ENCODE data around the gene SULT1A2.
"Not testable (repeated sequence)": the region's sequence is repeated elsewhere in the genome, so short reads cannot be mapped to it uniquely, and the experiment has no call there.

Gene SULT1A2

DNA sequence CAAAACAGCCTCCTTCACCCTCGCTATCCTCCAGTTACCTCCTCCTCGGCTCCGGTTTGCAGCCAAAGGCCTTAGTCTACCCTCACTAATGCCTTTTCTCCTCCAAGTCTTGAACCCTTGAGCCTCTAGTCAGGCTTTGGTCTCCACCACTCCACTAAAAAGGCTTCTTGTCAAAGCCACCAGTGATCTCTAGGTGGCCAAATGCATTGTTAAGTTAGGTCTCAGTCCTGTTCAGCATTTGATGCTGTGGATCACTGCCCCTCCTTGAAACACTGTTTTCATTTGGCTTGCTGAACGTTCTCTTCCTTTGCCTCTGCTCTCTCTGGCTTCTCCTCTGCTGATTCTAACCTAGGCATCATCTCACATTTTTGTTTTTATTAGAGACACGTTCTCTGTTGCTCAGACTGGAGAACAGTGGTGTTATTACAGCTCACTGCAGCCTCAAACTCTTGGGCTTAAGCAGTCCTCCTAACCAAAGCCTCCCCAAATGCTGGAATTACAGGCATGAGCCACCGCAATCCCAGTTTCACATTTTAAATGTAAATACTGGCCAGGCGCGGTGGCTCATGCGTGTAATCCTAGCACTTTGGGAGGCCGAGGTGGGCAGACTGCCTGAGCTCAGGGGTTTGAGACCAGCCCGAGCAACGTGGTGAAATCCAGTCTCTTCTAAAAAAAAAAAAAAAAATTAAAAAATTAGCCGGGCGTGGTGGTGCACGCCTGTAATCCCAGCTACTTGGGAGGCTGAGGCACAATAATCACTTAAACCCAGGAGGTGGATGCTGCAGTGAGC, 42.0 kb downstream of the SULT1A2 start:
- DNase-seq (ENCODE audit: extremely low read depth, low read depth), result no peak
- TF ChIP-seq, protein P1, sequence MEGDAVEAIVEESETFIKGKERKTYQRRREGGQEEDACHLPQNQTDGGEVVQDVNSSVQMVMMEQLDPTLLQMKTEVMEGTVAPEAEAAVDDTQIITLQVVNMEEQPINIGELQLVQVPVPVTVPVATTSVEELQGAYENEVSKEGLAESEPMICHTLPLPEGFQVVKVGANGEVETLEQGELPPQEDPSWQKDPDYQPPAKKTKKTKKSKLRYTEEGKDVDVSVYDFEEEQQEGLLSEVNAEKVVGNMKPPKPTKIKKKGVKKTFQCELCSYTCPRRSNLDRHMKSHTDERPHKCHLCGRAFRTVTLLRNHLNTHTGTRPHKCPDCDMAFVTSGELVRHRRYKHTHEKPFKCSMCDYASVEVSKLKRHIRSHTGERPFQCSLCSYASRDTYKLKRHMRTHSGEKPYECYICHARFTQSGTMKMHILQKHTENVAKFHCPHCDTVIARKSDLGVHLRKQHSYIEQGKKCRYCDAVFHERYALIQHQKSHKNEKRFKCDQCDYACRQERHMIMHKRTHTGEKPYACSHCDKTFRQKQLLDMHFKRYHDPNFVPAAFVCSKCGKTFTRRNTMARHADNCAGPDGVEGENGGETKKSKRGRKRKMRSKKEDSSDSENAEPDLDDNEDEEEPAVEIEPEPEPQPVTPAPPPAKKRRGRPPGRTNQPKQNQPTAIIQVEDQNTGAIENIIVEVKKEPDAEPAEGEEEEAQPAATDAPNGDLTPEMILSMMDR (IDR thresholded peaks at IDR 0.05; ENCODE audit: low read depth, low read length, missing control alignments), result no peak
- H3K4me3 ChIP-seq (replicated peaks; ENCODE audit: low read depth, low read length), result peak overlapping the region; percentile 60

DNA sequence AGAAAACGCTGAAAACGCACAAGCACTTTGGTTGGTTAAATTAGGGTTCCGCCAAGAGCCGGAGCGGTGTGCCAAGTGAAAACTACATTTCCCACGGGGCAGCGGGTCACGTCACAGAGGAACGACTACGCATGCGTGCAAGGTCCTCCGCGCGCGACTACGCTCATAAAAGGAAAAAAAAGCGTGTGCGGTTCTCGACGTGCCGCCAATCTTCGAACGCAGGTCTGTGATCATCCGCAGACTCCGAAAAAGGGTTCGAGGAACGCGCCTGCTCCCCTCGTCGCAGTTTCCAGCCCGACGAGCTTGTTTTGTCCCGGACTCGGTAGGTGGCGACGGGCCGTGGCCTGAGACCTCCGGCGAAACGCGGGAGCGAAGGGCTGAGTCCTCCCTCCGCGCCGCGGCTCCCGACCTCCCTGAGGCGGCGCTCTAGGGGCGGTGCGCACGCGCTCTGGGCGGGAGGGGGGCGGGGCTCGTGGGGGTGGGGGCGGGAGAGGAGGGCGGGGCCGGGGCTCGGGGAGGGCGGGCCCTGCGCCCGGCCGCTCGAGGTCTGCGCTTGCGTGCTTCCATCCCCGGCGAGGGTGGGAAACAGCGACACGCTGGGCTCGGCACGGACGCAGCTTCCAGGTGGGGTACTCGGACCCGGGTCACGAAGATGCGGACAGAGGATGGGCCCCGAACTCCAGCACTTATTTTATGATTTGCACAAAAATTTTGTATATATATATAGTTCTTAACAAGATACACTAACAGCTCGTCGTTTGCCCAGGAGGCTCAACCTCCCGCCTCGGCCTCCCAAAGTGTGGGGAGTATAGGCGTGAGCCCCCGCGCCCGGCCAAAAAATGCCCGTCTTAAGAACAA, 42.8 kb downstream of the SULT1A2 start, which contains the start of gene SGF29:
SGF29 (plus strand) TSS at position 145 of the 858 bp plus-strand sequence. CDS start 27,150 bp downstream, outside the sequence.
- peak; percentile 83 for DNase-seq (ENCODE audit: extremely low read depth, low read depth)
- H3K4me3 ChIP-seq (replicated peaks; ENCODE audit: low read depth, low read length), result peak within 1 kb of the TSS; percentile 60
- TF ChIP-seq, protein P1 (IDR thresholded peaks at IDR 0.05; ENCODE audit: low read depth, low read length, missing control alignments), result no peak

DNA sequence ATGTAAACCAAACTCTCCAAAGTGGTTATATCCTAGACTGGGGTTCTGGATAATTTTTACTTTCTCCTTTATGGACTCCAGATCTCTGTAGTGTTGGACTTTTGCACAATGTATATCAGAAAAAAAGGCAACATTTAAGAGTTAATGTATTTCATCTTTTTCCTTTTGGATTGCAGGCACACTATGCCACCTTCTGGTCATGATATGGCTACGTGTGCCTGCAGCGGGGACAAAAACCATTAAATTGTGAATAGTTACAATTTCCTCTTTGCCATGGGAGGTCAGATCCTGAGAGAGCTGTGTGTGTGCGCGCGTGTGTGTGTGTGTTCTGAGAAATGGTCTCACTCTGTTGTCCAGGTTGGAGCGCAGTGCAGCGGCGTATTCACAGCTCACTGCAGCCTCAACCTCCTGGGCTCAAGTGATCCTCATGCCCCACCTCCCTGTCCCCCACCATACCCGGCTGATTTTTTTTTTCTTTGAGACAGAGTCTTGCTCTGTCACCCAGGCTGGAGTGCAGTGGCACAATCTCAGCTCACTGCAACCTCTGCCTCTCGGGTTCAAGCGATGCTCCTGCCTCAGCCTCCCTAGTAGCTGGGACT, 47.5 kb downstream of the SULT1A2 start:
- no peak overlapping the region for H3K4me3 ChIP-seq (replicated peaks; ENCODE audit: low read depth, low read length)
- no peak for DNase-seq (ENCODE audit: extremely low read depth, low read depth)
- TF ChIP-seq, protein P1 (IDR thresholded peaks at IDR 0.05; ENCODE audit: low read depth, low read length, missing control alignments), result peak; percentile 47

DNA sequence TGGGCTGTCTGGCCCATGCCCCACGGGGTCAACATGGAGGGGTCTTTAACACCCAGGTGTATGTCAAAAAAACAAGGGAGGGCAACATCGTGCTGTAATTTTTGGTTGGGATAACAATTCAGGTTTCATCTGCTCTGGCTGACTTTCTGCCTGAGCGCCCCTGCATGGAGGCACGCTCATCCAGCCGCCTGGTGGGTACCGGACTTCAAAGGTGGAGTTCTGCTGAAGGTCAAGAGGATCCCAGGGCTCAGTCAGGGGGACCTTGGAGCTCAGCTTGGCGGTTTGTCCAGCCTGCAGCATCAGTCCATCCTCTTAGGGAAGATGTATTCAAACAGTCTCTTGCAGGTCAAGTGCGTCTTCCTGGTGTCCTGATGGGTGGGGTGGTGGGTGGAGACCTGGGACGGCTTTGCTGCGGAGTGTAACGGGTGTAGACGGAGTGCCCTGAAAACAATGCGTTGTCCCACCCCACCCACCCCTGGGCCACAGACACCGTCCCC, 48.5 kb downstream of the SULT1A2 start:
- DNase-seq (ENCODE audit: extremely low read depth, low read depth), result no peak
- TF ChIP-seq, protein P1 (IDR thresholded peaks at IDR 0.05; ENCODE audit: low read depth, low read length, missing control alignments), result no peak
- no peak overlapping the region for H3K4me3 ChIP-seq (replicated peaks; ENCODE audit: low read depth, low read length)

DNA sequence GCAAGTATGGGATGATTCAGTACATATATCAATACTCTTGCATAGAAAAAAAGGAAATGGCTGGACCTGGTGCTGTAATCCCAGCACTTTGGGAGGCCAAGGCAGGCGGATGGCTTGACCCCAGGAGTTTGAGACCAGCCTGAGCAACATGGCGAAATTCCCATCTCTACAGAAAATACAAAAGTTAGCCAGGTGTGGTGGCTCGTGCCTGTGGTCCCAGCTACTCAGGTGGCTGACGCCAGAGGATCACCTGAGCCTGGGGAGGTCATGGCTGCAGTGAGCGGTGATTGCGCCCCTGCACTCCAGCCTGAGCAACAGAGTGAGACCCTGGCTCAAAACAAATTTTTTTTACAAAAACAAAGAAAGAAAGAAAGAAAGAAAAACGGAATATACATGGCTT, 50.2 kb downstream of the SULT1A2 start:
- no peak overlapping the region for H3K4me3 ChIP-seq (replicated peaks; ENCODE audit: low read depth, low read length)
- TF ChIP-seq, protein P1 (IDR thresholded peaks at IDR 0.05; ENCODE audit: low read depth, low read length, missing control alignments), result no peak
- DNase-seq (ENCODE audit: extremely low read depth, low read depth), result no peak

DNA sequence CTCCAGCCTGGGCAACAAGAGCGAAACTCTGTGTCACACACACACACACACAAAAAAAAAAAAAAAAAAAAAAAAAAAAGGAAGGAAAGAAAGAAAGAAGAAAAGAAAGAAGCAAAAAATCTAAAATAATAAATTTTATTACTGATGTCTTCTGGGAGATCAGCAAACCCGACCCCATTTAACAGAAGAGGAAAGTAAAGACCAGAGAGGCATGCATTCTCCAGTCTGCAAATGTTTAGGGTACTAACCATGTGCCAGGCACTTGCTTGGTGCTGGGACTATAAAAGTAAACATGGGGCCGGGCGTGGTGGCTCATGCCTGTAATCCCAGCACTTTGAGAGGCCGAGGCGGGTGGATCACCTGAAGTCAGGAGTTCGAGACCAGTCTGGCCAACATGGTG, 50.9 kb downstream of the SULT1A2 start:
- not testable (repeated sequence) for DNase-seq (ENCODE audit: extremely low read depth, low read depth); H3K4me3 ChIP-seq (replicated peaks; ENCODE audit: low read depth, low read length)
